Measurements from ENCODE around the gene APC.

Gene APC

DNA sequence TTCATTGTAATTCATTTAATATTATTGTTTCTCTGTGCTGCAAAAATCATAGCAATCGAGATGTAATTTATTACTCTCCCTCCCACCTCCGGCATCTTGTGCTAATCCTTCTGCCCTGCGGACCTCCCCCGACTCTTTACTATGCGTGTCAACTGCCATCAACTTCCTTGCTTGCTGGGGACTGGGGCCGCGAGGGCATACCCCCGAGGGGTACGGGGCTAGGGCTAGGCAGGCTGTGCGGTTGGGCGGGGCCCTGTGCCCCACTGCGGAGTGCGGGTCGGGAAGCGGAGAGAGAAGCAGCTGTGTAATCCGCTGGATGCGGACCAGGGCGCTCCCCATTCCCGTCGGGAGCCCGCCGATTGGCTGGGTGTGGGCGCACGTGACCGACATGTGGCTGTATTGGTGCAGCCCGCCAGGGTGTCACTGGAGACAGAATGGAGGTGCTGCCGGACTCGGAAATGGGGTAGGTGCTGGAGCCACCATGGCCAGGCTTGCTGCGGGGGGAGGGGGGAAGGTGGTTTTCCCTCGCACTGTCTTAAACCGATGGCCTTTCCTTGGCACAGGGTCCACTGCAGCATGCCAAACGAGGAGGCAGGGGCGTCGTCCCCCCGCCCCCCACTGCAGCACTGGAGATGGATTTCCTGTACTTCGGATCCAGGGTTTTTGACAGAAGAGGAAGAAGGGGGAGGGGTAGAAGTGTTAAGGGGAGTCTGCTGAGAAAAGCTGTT is at the start of gene APC:
Gene APC, plus strand, starts transcription at position 423 of the 728 bp plus-strand sequence. CDS start 17,006 bp downstream, outside the sequence.
- peak; percentile 93 for DNase-seq (ENCODE audit: low spot score)

DNA sequence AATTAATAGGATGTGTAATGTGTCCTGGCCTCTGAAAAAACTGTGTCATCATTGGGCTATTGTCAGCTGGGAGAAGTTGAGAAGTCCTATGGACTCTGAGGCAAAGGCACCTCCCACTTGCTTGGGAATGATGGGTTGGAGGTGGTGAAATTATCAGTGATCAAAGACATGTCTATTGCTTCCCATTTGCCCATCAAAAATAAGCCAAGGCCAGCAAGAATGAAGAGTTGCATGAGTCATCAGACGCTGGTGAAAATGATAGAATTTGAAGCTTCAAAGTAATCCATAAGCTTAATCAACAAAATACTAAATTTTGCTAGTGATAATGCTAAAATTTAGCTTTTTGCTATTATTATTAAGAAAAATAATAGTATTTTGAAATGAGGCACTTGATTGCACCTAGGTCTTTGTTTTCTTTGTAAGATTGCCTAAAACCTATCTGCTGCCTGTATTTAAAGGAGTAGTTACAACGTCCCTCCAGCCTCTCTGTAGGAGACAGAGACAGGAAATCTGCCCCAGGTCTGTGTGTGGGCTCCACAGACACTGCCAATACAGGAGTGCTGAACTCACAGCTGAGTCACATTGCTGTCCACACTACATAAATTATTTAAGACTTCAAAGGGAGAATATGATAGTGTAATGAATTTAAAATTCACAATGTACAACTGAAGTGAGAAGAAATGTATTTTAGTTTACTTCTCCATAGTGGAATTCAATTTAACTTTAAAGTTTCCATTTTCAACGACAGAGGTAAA is 48.4 kb upstream of the APC start:
- DNase-seq (ENCODE audit: low spot score): no peak

DNA sequence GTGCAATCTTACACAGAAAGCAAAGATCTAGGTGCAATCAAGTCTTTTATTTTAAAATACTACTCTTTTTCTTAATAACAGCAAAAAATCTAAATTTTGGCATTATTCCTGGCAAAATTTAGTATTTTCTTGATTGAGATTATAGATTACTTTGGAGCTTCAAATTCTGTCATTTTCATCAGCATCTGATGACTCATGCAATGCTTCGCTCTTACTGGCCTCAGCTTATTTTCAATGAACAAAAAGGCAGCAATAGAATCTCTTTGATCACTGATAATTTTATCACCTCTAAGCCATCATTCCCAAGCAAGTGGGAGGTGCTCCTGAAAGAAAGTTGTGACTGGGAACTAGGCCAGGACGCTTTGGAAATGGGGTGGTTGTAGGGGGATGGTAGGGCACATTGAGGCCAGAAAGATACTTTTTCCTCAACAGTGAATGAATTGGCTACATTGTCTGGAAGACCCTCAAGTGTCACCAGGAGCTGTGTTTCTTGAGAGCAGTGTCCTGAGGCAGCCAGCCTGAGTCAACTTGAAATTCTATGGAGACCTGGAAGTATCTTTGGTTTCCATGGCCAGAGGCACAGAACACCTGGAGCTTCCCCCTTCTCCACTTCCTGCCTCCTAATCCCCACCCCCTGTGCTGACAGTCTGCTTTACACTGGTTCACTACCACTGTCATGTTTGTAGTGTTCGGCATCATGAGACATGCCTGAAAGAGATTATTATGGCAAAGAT is 46.9 kb upstream of the APC start:
- no peak for DNase-seq (ENCODE audit: low spot score)

DNA sequence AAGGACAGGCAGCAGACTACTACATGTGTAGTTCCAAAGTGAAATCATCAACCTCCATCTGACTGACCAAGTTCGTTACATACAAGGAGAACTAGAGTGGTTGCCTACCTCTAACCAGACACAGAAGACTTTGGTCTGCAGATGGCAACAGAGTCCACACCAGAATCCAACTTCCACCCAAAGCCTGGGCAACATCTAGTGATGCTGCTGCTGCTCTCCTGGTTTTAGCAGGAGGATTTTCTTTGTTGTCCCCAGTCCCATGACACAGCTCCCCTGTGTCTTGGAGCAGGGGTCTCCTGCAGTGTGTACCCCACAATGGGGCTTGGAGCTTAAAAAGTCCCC is 46.4 kb upstream of the APC start:
- DNase-seq (ENCODE audit: low spot score): no peak

DNA sequence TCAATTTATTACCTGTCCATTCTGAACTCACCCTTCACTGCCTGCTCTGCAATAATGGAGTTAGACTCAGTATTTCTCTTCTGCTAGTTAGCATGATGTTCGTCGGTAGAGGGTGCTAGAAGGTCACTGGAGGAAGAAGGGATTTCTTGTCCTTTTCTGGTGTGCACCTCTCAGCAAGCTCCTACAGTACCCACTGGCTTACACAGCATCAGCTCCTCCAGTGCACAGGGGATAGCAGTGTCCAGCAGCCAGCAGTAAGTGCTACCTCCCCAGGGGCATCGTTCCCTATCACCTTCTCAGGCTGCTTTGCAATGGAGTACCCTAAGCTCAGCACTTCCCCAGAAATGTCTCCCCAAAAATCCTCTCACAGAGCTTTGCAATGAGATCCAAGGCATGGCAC is 45.9 kb upstream of the APC start:
- DNase-seq (ENCODE audit: low spot score): no peak

DNA sequence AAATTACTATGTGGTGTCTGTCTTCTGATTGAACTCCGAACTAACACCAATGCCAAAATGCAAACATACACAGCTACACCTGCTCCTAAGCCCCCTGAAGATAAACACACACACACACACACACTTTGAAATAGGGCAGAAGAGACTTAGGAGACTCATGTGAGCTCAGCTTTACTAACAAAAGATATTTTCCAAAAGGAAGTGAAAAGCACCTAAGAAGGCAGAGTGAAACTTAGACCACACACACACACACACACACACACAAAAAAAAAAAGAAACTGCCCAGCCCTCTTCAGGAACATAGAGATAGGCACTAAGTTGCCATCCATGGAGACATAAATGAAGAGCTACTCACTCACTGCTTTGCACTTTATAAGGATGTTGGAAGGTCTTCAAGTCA is 45.2 kb upstream of the APC start:
- DNase-seq (ENCODE audit: low spot score): no peak

DNA sequence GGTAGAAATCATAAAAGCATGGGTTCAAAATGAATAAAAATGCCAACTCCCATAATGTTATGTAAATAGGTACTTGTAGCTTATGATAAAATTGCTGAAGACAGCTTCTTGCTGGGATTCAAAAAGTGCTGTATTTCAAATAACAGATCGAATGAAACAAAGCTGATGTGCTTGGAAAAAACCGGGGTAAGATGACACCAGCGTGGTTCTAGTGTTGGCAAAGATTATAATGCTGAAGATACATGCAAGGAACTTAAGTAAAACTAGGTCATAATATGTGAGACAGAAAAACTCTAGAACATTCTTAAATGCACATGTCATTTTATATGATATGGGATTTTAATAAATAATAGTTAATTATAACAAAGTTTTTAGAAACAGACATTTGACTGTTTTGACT is 44.4 kb upstream of the APC start:
- no peak for DNase-seq (ENCODE audit: low spot score)

DNA sequence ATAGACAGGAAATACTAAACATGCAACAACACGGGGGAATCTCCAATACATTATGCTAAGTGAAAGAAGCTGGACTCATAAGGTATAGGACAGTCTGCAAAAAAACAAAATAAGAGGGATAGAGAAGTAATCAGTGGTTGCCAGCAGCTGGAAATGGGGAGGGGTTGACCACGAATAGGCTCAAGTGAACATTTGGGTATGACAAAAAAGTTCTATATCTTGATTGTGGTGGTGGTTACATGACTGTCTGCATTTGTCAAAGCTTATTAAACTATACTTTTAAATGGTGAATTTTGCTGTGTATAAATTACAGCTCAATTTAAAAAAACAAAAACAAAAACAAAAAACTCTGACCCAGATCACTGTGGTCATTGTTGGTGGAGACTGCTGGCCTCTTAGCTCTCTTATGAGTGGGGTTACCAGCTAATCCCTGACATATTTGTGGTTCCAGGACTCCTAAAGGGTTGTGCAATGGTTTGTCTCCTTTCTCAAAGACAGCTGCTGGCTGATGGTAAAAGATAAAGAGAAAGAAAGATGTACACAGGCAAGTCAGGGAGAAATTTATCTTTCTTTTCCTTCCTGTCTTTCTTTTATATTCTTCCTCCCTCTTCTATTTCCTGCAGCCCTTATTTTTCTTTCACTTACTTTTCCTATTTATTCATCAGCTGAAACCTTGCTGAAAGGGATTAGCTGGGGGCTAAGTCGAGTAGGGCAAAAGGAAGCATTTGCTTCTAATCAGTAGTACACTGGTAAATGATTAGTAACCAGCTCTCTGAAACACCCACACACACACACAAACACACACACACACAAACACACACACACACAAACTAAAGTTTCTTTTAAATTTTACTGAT is 42.6 kb upstream of the APC start:
- peak; percentile 52 for DNase-seq (ENCODE audit: low spot score)

DNA sequence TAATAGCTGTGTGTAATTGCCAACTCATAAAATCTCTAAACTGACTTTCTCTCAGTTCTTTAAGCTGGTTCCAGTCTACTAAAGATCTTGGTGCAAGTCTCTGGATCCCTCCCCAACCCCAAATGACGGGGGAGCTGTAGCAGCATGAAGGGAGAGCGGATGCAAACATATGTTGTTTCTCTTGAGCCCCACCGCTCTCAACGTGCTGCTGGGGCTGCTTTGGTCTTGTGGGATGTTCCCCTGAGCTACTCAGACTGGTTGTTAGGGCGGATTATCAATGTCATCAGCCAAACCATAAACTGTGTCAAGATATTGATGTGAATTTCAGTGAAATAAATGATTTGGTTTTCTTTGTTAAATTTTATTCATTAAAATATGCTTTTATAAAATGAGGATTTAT is 40.9 kb upstream of the APC start:
- no peak for DNase-seq (ENCODE audit: low spot score)

DNA sequence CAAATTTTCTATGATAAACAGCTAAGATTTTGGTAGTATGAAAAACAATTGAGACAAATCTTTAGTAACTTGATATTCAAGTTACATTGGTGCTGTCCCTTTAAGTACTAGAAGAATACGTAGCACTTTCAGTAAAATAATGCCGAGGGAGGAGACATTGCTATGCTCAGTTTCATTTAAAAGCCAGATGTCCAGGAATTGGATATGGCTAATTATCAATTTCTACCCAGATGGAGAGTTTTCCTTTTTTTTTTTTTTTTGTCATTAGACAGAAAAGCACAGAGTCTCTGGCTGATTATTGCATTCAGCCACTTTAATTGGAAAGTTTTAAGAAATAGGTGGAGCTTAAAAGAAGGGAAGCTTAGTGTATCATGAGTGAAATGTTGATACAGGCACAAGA is 40.4 kb upstream of the APC start:
- DNase-seq (ENCODE audit: low spot score): no peak

DNA sequence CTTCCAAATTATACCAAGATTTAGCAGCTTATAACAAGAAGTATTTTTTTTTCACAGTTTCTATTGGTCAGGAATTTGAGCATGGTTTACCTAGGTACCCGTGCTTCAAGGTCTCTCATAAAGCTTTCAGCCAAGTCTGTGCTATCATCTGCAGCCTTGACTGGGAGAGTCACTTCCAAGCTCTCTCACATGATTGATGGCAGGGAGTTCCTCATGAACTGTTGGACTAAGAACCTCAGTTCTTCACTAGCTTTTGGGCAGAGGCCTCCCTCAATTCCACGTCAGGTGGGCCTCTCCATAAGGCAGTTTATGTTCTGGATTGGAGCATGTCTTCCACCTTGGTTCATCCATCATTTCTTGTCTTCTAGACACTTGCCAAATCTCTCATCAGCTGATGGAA is 39.9 kb upstream of the APC start:
- DNase-seq (ENCODE audit: low spot score): no peak

DNA sequence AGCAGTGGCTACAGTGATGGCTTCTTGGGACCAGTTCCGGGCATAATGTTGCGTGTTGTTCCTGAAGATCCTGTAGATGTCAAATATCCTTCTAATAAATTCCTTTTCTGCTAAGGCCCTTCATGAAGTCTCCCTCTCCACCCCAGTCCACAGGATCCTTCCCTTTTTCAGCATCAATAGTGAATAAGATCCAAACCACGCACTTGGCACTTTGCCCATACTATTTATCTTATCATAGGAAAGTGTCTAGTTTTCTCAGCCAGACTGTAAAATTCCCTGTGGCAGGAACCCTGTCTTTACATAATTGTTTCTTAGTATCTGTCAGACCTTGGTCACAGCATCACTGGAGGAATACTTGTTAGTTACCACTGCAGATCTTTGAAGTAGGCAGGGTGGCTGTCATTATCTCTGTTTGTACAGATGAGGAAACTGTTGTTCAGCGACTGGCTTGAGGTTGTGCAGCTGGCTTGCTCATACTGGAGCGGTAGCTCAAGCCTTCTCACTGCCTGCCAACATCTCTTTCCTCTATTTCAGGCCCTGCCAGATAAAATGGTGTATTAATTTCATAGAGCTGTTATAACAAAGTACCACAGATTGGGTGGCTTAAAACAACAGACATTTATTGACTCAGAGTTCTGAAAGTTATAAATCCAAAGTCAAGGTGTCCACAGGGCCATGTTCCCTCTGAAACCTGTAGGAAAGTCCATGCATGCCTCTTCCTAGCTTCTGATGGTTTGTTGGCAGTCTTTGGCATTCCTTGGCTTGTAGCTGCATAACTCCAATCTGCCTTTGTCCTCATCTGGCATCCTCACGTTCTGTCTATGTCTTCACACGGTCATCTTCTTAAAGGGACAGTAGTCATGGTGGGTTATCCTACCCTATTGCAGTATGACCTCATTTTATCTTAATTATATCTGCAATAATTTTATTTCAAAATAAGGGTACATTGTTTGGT is 33.5 kb upstream of the APC start:
- no peak for DNase-seq (ENCODE audit: low spot score)

DNA sequence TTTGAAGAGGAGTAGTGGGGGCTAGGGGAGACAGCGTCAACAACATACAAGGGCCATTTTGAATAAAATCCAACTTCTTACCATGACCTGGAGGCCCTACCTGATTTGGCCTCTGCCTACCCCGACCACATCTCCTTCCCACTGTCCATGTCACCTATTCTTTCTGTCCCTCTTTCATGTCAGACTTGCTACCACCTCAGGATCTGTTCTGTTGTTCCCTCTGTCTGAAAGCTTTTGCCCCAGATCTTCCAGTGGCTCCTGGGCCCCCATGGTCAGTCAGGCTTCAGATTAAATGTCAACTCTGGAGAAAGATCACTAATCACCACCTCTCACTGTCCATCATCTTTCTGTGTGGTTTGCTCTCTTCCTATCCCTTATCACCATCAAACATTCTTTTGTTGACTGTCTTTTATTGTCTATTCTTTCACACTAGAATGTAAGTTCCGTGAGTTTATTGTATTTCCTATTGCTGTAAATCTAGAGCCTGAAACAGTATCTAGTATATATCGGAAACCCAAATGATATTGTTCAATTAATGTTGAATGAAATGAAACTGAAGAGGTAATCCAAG is 31.2 kb upstream of the APC start:
- no peak for DNase-seq (ENCODE audit: low spot score)

DNA sequence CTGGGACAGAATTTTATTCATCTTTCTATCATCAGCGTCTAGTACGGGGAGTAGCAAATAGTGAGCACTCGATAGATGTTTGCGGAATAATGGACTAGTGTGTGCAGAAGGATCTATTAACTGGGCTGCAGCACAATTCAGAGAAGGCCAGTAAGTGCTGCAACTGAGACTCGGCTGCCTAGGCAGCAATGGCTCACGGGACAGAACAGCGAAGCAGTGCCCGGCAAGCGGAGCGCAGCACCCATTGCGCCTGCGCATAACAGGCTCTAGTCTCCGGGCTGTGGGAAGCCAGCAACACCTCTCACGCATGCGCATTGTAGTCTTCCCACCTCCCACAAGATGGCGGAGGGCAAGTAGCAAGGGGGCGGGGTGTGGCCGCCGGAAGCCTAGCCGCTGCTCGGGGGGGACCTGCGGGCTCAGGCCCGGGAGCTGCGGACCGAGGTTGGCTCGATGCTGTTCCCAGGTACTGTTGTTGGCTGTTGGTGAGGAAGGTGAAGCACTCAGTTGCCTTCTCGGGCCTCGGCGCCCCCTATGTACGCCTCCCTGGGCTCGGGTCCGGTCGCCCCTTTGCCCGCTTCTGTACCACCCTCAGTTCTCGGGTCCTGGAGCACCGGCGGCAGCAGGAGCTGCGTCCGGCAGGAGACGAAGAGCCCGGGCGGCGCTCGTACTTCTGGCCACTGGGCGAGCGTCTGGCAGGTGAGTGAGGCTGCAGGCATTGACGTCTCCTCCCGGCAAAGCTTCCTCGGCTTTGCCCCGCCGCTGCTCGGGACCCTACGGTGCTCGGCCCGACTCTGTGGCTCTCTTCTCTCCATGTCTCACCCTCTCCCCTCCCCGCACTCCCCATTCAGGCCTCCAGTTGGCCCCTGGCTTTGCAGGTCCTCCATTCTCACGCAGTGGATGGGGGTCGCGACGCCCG is 30.2 kb upstream of the APC start:
- DNase-seq (ENCODE audit: low spot score): peak; percentile 99

DNA sequence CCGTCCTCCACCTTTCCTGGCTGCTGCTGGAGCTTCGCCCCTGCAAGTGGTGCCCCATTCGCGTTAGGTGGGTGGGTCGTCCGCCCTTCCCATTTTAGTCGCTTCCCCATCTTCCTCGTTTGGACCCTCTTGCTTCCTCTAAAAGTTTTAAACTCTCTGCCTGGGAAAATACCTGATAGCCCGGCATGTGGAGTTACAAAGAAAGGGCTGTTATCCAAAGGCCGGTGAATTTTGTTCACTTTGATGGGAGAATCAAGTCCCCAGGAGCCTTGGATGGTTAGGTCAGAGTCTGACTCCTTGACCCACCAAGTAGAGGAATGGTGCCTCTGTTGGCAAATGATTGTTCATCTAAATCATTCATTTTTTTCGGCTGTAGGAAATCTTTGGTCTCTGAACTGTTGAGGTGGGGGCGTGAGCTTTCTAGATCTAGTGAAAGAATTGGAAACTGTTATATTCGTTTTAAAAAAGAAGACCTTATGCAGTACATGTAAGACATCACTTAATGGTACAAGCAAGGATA is 29.5 kb upstream of the APC start:
- peak; percentile 18 for DNase-seq (ENCODE audit: low spot score)

DNA sequence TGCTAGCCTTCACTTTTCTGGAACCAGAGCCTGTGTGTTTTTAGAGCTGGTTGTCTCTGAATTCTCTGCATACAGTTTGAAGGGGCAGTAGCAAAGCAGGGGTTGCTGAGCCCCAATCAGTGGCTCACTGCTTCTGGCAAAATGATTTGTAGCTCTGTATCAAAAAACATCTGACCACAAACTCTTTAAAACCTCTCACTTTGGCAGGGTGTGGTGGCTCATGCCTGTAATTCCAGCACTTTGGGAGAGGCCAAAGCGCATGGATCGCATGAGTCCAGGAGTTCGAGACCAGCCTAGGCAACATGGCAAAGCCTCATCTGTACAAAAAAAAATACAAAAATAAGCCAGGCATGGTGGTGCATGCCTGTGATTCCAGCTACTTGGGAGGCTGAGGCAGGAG is 28.3 kb upstream of the APC start:
- peak; percentile 21 for DNase-seq (ENCODE audit: low spot score)

DNA sequence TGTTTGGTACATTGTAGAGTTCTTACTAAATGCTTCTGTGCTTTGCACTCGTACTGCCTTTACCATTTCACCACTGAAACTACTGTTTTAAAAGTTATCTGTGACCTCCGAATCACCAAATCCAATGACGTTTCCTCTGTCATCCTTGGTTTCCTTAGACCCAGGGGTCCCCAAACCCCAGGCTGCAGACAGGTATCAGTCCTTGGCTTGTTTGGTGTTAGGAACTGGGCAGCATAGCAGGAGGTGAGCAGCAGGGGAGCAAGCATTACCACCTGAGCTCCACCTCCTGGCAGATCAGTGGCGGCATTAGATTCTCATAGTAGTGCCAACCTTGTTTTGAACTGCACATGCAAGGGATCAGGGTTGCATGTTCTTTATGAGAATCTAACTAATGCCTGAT is 26.8 kb upstream of the APC start:
- DNase-seq (ENCODE audit: low spot score): no peak

DNA sequence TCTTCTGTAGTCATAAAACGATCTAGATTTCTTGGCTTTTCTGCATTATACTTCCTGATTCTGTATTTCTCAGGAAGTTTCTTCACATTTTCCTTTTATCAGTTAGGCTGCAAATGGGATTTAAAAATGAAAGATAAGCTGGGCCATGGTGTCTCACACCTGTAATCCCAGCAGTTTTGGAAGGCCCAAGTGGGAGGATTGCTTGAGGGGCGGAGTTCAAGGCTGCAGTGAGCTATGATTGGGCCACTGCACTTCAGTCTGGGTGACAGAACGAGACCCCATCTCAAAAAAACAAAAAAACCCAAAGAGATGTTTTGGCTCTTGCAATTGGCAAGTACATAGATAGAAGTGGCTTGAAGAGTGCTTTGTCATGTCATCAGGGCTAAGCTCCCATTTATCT is 26.2 kb upstream of the APC start:
- no peak for DNase-seq (ENCODE audit: low spot score)

DNA sequence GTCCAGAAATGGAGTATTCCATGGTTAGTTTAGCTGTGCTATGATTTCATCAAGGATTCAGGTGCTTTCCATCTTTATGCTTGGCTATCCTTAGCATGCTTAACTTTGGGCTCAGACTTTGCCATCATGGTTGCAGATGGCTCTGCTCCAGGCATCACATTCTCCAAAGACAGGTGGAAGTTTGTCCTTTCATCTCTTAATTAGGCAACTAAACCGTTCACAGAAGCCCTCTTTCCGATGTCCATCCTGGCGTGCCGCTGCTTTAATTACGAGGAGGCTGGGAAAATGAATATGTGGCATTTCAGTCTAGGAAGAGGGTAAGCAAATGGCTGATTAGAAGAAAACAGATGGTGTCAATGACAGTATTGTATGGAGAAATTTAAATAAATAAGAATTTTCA is 24.5 kb upstream of the APC start:
- no peak for DNase-seq (ENCODE audit: low spot score)
